Hematopoietic multipotent progenitor cell treated with erythropoietin and hydrocortisone succinate and interleukin-3 and kit ligand, for 6 days (in vitro differentiated cells): ENCODE results near the gene FASN.

Source experiments
- DNase-seq: peaks from one replicate; pipeline ENCODE4 v3.0.0-alpha.2; 2015

The FASN gene

GRCh38 chr17:82086941-82087906, 10.8 kb downstream of the FASN start:
- DNase-seq, result no peak

DNA sequence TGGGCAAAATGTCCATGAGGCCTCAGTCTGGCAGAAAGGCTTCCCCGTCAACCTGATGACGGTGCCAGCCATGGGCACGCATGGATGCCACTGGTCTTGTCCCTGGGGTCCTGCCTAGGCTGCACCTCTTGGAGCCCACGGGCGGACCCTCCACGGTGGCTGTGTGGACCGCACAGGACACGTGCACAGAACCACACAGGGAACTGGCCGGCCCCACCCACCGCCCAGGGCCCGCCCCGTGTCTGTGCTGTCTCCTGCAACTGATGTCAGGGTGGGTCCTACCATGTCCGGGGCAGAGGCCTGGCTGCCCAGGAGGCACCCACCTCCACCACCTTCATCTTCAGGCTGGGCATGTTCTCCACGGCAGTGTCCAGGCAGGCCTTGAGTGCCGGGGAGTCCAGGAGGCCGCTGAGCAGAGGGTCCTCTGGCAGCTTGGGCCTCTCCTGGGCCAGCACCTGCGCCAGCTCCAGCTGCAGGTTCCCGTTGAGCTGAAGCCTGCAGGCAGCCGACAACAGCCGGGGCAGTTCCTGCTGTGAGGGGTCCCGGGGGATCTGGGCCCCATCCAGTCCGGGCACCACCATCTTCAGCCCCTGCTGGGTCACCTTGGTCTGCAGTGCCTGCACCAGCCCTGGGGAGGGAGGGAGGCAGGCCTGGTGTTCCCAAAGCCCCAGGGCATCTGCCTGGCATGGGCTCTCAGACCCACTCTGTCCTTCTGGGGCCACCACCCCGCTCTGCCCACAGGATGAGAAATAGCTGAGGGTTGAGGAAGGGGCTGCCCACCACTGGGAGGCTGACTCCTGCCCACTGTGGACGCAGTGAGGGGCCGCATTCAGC, 11.9 kb downstream of the FASN start:
- no peak for DNase-seq

GRCh38 chr17:82085031-82085861, 12.8 kb downstream of the FASN start:
- DNase-seq, result no peak

- DNase-seq, result no peak
These were observed 13.5 kb downstream of the FASN start for GRCh38 chr17:82084373-82085030.

DNA sequence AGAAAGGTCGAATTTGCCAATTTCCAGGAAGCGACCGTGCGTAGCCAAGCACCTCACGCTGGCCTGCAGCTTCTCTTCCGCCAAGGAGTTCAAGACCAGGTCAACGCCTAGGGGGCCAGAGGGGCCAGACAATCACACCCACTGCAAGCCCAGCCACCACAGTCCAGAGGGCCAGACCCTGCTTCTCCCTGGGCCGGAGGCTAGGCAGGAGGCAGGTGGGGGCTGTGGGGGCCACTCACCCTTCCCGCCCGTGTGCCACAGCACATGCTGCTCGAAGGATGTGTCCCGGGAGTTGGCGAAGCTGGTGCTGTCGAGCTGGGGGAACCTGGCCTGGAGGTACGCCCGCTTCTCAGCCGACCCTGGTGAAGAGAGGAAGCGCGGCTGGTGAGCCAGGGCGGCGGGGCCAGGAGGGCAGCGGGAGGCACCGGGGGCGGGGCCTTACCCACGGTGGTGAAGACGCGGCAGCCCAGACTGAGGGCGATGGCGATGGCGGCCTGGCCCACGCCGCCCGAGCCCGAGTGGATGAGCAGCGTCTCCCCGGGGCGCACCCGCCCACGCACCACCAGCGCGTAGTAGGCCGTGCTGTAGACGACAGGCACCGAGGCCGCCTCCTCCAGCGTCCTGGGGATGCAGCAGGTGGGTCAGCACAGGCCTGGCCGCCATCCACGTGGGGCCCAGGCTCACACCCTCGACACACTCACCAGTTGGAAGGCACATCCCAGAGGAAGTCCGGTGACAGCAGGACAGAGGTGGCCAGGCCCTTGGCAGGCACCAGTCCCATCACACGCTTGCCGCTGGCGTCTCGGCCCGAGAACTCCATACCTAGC, 14.3 kb downstream of the FASN start:
- DNase-seq, result no peak

DNA sequence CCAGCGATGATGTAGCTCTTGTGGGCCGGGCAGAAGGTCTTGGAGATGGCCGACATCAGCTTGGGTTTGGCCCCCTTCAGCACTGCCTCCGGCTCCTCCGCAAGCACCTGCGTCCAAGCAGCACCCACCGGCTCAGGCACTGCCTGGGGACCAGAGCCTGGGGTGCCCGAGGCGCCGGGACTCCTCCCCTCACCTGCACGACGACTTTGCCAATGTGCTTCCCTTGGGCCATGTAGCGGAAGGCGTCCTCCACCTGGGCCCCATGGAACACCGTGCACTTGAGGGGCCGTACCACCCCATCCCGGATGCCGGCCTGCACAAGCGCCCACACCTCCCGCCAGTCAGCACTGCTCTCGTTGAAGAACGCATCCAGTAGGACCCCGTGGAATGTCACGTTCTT, 15.0 kb downstream of the FASN start:
- DNase-seq, result no peak

DNA sequence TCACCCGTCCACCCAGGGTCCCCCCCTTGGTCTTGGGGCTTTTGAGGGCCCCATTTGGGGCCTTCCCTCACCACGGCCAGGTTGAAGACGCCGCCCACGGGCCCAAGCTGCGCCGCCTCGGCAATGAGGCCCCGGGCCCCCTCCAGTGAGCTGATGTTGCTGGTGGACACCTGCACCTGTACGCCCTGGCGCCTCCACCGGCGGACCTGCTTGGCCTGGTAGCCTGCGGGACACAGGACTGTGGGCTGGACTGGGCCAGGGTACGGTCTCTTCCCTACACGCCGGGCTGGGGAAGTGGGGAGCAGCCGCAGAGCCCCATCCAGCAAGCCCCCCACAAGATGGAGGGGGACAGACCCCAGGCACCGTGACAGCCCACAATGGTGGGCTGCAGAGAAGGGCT, 15.6 kb downstream of the FASN start:
- DNase-seq, result no peak

DNA sequence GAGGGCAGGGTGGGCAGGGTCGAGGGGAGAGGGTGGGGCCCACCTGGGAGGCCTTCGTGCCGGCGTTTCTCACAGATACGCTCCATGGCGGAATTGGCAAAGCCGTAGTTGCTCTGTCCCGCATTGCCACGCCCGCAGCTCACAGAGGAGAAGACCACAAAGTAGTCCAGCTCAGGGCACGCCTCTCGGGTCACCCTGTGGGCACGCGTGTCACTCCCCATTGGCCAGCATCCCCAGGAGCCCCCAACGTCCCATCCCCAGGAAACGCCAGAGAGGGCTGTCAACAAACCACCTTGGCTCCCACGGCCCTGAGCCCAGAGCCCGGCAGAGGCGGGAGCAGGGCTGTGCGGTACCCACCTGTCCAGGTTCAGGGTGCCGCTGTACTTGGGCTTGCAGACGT, 16.1 kb downstream of the FASN start:
- no peak for DNase-seq

DNA sequence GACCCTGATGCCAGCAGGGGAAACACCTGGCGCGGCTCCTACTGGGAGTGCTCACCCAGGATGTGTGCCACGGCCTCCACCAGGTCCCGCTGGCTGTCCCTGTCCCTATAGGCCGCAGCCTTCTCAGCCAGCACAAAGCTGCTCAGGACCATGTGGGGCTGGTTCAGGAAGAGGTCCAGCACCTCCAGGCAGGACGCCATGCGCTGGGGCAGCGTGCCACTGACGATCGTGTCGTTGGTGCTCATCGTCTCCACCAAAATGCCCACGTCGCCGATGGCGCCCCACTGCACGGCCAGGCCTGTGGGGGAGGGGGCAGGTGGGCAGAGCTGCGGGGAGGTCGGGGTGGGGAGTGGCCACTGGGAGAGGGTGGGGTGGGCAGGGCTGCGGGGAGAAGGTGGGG, 16.5 kb downstream of the FASN start:
- no peak for DNase-seq

DNA sequence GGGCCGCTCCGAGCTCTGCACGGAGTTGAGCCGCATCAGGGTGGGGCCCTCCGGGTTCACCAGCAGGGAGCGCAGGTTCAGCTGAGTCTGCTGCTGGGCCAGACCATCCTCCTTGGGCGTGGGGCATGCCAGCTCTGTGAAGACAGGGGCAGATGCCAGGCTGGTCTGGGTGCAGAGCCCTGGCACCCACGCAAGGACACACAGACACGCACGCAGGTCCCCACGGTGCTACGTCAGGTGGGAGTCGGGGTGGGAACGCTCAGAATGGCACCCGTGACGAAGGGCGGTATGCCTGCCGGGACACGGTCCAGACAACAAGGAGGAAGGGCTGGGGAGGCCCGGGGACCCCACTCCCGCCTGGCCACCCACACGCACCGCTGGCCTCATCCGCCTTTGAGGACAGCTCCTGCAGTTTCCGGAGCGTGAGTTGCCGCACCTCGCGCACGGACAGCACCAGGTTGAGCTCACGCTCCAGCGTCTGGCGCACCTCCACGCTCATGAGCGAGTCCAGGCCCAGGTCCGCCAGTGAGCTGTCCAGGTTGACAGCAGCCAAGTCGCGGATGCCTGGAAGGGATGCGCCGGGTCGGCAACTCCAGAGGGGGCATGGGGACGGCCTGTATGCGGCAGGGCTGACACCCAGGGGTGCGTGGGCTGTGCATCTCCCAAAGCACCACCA, 17.1 kb downstream of the FASN start:
- no peak for DNase-seq

- DNase-seq, result no peak
These were observed 17.8 kb downstream of the FASN start for GRCh38 chr17:82080048-82080788.

GRCh38 chr17:82079001-82079677, 18.9 kb downstream of the FASN start:
- no peak for DNase-seq

DNA sequence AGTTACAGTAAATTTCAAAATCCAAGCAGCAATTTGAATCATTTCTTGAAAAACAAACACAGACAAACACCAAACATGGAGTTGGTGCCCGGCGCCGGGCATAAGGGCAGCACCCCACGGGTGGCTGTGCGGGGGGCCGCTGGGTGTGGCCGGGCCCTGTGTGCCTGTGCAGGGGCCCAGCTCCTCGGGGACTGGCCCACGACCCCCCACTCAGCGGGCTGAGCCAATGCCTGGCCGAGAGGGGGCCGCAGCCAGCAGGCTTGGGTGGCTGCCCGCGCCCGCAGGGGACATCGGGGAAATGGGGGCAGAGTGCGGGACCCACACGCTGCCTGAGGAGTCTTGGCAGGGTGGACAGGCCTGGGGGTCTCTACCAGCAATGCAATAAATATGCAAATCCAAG, 19.6 kb downstream of the FASN start:
- DNase-seq, result no peak

DNA sequence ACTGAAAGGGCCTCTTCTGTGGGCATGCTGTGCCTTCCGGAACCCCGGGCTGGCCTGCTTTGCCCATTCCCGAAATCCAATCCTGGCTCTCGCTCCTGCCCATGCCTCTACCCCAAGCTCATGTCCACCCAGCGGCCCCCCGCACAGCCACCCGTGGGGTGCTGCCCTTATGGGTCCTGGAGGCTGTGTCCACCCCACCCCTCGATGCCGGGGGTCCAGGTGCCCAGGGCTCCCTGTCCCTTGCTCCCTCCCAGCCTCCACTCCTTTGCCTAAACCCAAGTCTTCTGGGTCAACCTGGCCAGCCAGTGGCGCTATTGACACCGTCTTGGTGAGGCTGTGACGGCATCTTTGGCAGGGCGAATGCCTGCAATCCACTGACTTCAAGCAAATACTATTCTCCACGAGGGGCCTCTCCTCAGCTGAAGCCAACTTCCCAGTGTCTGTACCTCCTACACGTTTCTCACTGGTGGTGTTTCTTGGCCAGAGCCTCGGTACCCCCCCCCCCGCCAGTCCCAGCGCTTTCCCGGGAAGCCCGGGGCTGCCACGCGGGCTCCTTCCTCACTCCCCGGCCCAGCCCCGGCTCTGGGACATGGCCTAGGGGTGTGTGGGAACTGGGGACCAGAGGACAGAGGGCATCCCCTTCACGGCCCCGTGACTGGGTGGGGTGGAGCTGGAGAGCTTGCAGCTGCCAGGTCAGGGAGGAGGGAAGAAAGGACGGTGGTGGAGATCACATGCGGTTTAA, 20.2 kb downstream of the FASN start:
- no peak for DNase-seq

GRCh38 chr17:82076785-82077591, 21.0 kb downstream of the FASN start:
- no peak for DNase-seq

GRCh38 chr17:82076018-82076784, 21.8 kb downstream of the FASN start:
- DNase-seq, result no peak

DNA sequence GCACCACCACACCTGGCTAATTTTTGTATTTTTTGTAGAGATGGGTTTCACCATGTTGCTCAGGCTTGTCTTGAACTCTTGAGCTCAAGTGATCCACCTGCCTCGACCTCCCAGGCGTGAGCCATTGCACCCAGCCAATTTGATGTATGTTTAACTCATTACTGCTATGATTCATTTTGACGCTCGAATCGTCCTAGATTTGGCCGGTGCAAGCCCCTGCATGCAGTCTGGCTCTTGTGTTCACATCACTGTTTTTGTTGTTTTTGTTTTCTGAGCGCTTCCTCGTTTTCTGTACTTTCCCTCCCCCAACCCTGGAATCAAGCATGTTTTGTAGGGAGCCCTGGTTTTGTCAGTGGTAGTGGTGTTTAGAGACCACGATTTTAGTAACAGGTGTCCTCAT, 24.6 kb downstream of the FASN start:
- no peak for DNase-seq
